HCT116 (cell line): Measurements from ENCODE around the gene PSMB7. TPM values are rescaled to one million over a fixed set of nuclear protein-coding genes. Genes with fewer than 3 reads are reported as not detected.
A peak's percentile ranks its signal among the peaks of the same experiment; 100 is the strongest.

Experiments
- ATAC-seq: fragments of 200-7000 bp; cut with Tn5 transposase; 2 replicates; pipeline ENCODE4 v1.9.1; 2020; ENCODE audit warnings: mild to moderate bottlenecking, moderate library complexity
- BruUV-seq: library from RNA; stranded (reverse); fragments of 400-500 nt; replicated peaks from 2 replicates; lab custom pipeline; 2021; lab: Mats Ljungman, UMichigan
- CTCF ChIA-PET: fragments of 300-600 bp; sonication (Branson Sonifier 250); formaldehyde crosslinking; loops from one replicate; lab custom pipeline; 2021; ENCODE audit warnings: antibody characterized with exemption; lab: Charles Lee
- POLR2A ChIA-PET: fragments of 300-600, 350-600 bp; sonication (Branson Sonifier 250); formaldehyde crosslinking; loops from one replicate; lab custom pipeline; 2021; ENCODE audit warnings: antibody characterized with exemption; lab: Charles Lee
- RAD21 ChIA-PET, 2 experiments: fragments of 300-600 bp; sonication (Branson Sonifier 250); formaldehyde crosslinking; loops; one replicate each; lab custom pipeline; 2023; ENCODE audit warnings: low total read pairs in 2 of 2; ENCODE audit not compliant: uncharacterized antibody in 2 of 2, unreplicated experiment in 2 of 2, low non-redundant PET in 1 of 2; lab: Charles Lee
- DNase-seq: peaks from one replicate; pipeline ENCODE4 v3.0.0-alpha.2; 2010; ENCODE audit warnings: low read depth, low spot score
- H2AFZ ChIP-seq: fragments of 200-600 bp; shearing (Covaris generic), sonication (generic); 2 replicates; pipeline ENCODE4 v1.6.1; 2017; ENCODE audit warnings: low read depth, mixed run types, mixed read lengths, antibody characterized with exemption, low read length; ENCODE audit not compliant: poor library complexity, severe bottlenecking
- H3K27ac ChIP-seq: 2 replicates; pipeline ENCODE4 v1.5.1; 2012; ENCODE audit warnings: low read depth, low read length
- H3K27me3 ChIP-seq: fragments of 200-600 bp; sonication (generic); 2 replicates; pipeline ENCODE4 v1.6.1; 2016; ENCODE audit warnings: mixed run types, low read length, mixed read lengths; ENCODE audit not compliant: insufficient read depth
- H3K36me3 ChIP-seq, 2 experiments: fragments of 200-500 bp in 1 of 2; fragments of 200-600 bp in 1 of 2; sonication (Bioruptor generic) in 1 of 2; sonication (generic) in 1 of 2; 2 replicates each; pipeline versions ENCODE4 v1.5.1 to v1.6.1; 2014 to 2016; ENCODE audit warnings: low read length in 2 of 2, inconsistent platforms in 1 of 2, mixed read lengths in 1 of 2, mixed run types in 1 of 2; ENCODE audit not compliant: insufficient read depth in 2 of 2, control insufficient read depth in 1 of 2
- H3K4me1 ChIP-seq, 2 experiments: fragments of 200-600 bp in 1 of 2; sonication (generic) in 1 of 2; 2 replicates each; pipeline versions ENCODE4 v1.5.1 to v1.6.1; 2012 to 2017; ENCODE audit warnings: low read length in 2 of 2, inconsistent platforms in 1 of 2, mild to moderate bottlenecking in 1 of 2, mixed read lengths in 1 of 2, mixed run types in 1 of 2, moderate library complexity in 1 of 2; ENCODE audit not compliant: insufficient read depth in 2 of 2, control insufficient read depth in 1 of 2
- H3K4me2 ChIP-seq: fragments of 200-600 bp; sonication (generic); 2 replicates; pipeline ENCODE4 v1.6.1; 2017; ENCODE audit warnings: mixed run types, low read length, mixed read lengths
- H3K4me3 ChIP-seq, 2 experiments: fragments of 200-600 bp in 1 of 2; sonication (generic) in 1 of 2; replicated peaks in 1 of 2; 2 replicates each; pipeline ENCODE4 v1.5.1; 2011 to 2016; ENCODE audit warnings: low read length in 2 of 2, control low read depth in 1 of 2, low read depth in 1 of 2, mild to moderate bottlenecking in 1 of 2, mixed read lengths in 1 of 2, mixed run types in 1 of 2
- H3K79me2 ChIP-seq: fragments of 200-600 bp; sonication (generic); 2 replicates; pipeline ENCODE4 v1.6.1; 2017; ENCODE audit warnings: mild to moderate bottlenecking, mixed run types, low read length, moderate library complexity, mixed read lengths; ENCODE audit not compliant: insufficient read depth
- H3K9ac ChIP-seq: fragments of 200-600 bp; sonication (generic); 2 replicates; pipeline ENCODE4 v1.6.1; 2016; ENCODE audit warnings: low read length, mixed read lengths
- H3K9me2 ChIP-seq: fragments of 200-600 bp; sonication (generic), shearing (Covaris generic); 2 replicates; pipeline ENCODE4 v1.6.1; 2017; ENCODE audit warnings: mixed run types, mild to moderate bottlenecking, moderate library complexity; ENCODE audit not compliant: insufficient read depth
- H3K9me3 ChIP-seq, 2 experiments: fragments of 200-500 bp in 1 of 2; fragments of 200-600 bp in 1 of 2; sonication (Bioruptor generic) in 1 of 2; sonication (generic) in 1 of 2; 2 replicates each; pipeline ENCODE4 v1.6.1; 2014 to 2017; ENCODE audit warnings: low read length in 2 of 2, mixed read lengths in 2 of 2, inconsistent platforms in 1 of 2, low read depth in 1 of 2, mild to moderate bottlenecking in 1 of 2, mixed run types in 1 of 2, moderate library complexity in 1 of 2; ENCODE audit not compliant: control insufficient read depth in 1 of 2, insufficient read depth in 1 of 2
- H4K20me1 ChIP-seq: fragments of 200-600 bp; sonication (generic), shearing (Covaris generic); 2 replicates; pipeline ENCODE4 v1.6.1; 2017; ENCODE audit warnings: mixed run types, mild to moderate bottlenecking, moderate library complexity; ENCODE audit not compliant: insufficient read depth
- ATF3 ChIP-seq: IDR thresholded peaks from 2 replicates; pipeline ENCODE4 v1.6.1; 2012
- CEBPB ChIP-seq: IDR thresholded peaks from 2 replicates; pipeline ENCODE4 v1.6.1; 2012; ENCODE audit warnings: low read depth
- CTCF ChIP-seq, 3 experiments: fragments of 200-600 bp in 1 of 3; sonication (generic) in 1 of 3; IDR thresholded peaks in 2 of 3; conservative IDR thresholded peaks in 1 of 3; 2 replicates each; pipeline ENCODE4 v1.5.1; 2012 to 2017; ENCODE audit warnings: low read depth in 2 of 3, low read length in 2 of 3, antibody characterized with exemption in 1 of 3, borderline replicate concordance in 1 of 3, control low read depth in 1 of 3, mild to moderate bottlenecking in 1 of 3, mixed read lengths in 1 of 3, mixed run types in 1 of 3, moderate library complexity in 1 of 3; ENCODE audit not compliant: insufficient read depth in 1 of 3
- EGR1 ChIP-seq: IDR thresholded peaks from 2 replicates; pipeline ENCODE4 v1.6.1; 2012; ENCODE audit warnings: low read depth
- EZH2 ChIP-seq: fragments of 200-600 bp; sonication (generic); IDR thresholded peaks from 2 replicates; pipeline ENCODE4 v1.6.1; 2017; ENCODE audit warnings: antibody characterized with exemption, mixed run types
- FOSL1 ChIP-seq: IDR thresholded peaks from 2 replicates; pipeline ENCODE4 v1.6.1; 2012; ENCODE audit warnings: low read depth
- MAX ChIP-seq: IDR thresholded peaks from 2 replicates; pipeline ENCODE4 v1.6.1; 2012
- POLR2AphosphoS5 ChIP-seq: IDR thresholded peaks from 2 replicates; pipeline ENCODE4 v1.6.1; 2011; ENCODE audit warnings: mild to moderate bottlenecking, low read depth, low read length, moderate library complexity
- RAD21 ChIP-seq: IDR thresholded peaks from 2 replicates; pipeline ENCODE4 v1.6.1; 2012; ENCODE audit warnings: low read depth, mild to moderate bottlenecking
- SIN3A ChIP-seq: IDR thresholded peaks from 2 replicates; pipeline ENCODE4 v1.6.1; 2012; ENCODE audit warnings: low read depth
- SRF ChIP-seq: IDR thresholded peaks from 2 replicates; pipeline ENCODE4 v1.6.1; 2012; ENCODE audit warnings: low read depth
- ZBTB33 ChIP-seq: IDR thresholded peaks from 2 replicates; pipeline ENCODE4 v1.6.1; 2011; ENCODE audit warnings: mild to moderate bottlenecking, low read length, moderate library complexity; ENCODE audit not compliant: insufficient replicate concordance; ENCODE audit errors: extremely low read depth
- ZFX ChIP-seq: fragments of 450-650 bp; IDR thresholded peaks from 2 replicates; pipeline ENCODE4 v1.6.1; 2017
- intact Hi-C: fragments of 100-400 bp; cut with micrococcal nuclease; formaldehyde crosslinking; loops from 2 replicates; pipeline ENCODE4 v1.10.0; 2022
- total RNA-seq: library from RNA; stranded (reverse); gene quantifications from one replicate; pipeline ENCODE4 v1.2.1, GENCODE V29; 2021; ENCODE audit not compliant: unreplicated experiment

The PSMB7 gene
- total RNA-seq, 1 experiment from 2014 or later, result 222 TPM

- peak overlapping the region; percentile 62 for H3K4me2 ChIP-seq
- H2AFZ ChIP-seq, result no peak overlapping the region
- no TSS peak for BruUV-seq
- ChIA-PET POLR2A (no interaction called here), RAD21 (no interaction called here)
- H3K79me2 ChIP-seq, result peaks cover 100% of the 10 kb centered on the region
- H3K4me1 ChIP-seq, result peaks cover 7 to 20% of the 10 kb centered on the region in 2 experiments; a peak in 3 of 4 replicates
- no peak for TF ChIP-seq SRF
- no peak for TF ChIP-seq SIN3A
- TF ChIP-seq FOSL1, result 0 out of 2 replicates have a peak, but pooled peaks have one; percentile 16
- TF ChIP-seq EGR1, result peak; percentile 88
- TF ChIP-seq, all 23 proteins: peak for 2
- H3K9ac ChIP-seq, result no peak overlapping the region; the same call in 1 of the 2 replicates
- H4K20me1 ChIP-seq, result peaks cover 15% of the 10 kb centered on the region; the same call in 1 of the 2 replicates
- CTCF ChIA-PET, result interaction anchor here (1.1 kb wide), 1 partner anchor 21 kb away, joined by 8 read pairs; no protein-coding TSS in a partner anchor
- ATAC-seq (no peak), DNase-seq (peak; percentile 10)
- no peaks in the 10 kb centered on the region for H3K9me3 ChIP-seq
- peak overlapping the region in 1 of 2 experiments; percentile 2; a peak in 1 of 4 replicates for H3K4me3 ChIP-seq
- H3K27ac ChIP-seq, result no peak overlapping the region
- intact Hi-C loops, result no loop called here
- no peaks in the 10 kb centered on the region for H3K27me3 ChIP-seq
- H3K9me2 ChIP-seq, result no peaks in the 10 kb centered on the region
- peaks cover 0 to 4% of the 10 kb centered on the region in 2 experiments; a peak in 1 of 4 replicates for H3K36me3 ChIP-seq
Observed at GRCh38 chr9:124366476-124367220, 48.6 kb downstream of the PSMB7 start.

- POLR2A ChIA-PET, result interaction anchor here (1.2 kb wide), 1 partner anchor 10 kb away, joined by 3 read pairs; no protein-coding TSS in a partner anchor
- peaks cover 100% of the 10 kb centered on the region for H3K79me2 ChIP-seq
- peaks cover 21% of the 10 kb centered on the region; the same call in 1 of the 2 replicates for H4K20me1 ChIP-seq
Observed at GRCh38 chr9:124365036-124365435, 50.2 kb downstream of the PSMB7 start.

More at GRCh38 chr9:124365036-124365435, 50.2 kb downstream of the PSMB7 start:
- CTCF ChIA-PET, result no interaction called here
- no peak for ATAC-seq
- intact Hi-C loops, result no loop called here
- RAD21 ChIA-PET, result no interaction called here
- H3K27ac ChIP-seq, result no peak overlapping the region
- H2AFZ ChIP-seq, result no peak overlapping the region
- TF ChIP-seq FOSL1 (no peak), ZBTB33 (no peak), SRF (no peak), RAD21 (no peak), ZFX (no peak), SIN3A (no peak), EZH2 (no peak), CTCF (IDR thresholded peaks at IDR 0.05 in 2 of 3, conservative IDR thresholded peaks at IDR 0.05 in 1 of 3; ENCODE audit: borderline replicate concordance in 1 of 3, insufficient read depth in 1 of 3, low read depth in 2 of 3, low read length in 2 of 3) (no peak), POLR2AphosphoS5 (no peak), MAX (no peak), ATF3 (no peak), CEBPB (no peak)
- no peaks in the 10 kb centered on the region for H3K9me2 ChIP-seq
- peaks cover 0 to 7% of the 10 kb centered on the region in 2 experiments; a peak in 1 of 4 replicates for H3K36me3 ChIP-seq
- no peak for DNase-seq
- H3K4me3 ChIP-seq, result no peak overlapping the region
- H3K27me3 ChIP-seq, result no peaks in the 10 kb centered on the region
- no peaks in the 10 kb centered on the region for H3K9me3 ChIP-seq
- no peak overlapping the region for H3K4me2 ChIP-seq
- BruUV-seq, result no TSS peak
- H3K9ac ChIP-seq, result no peak overlapping the region
- peaks cover 7 to 20% of the 10 kb centered on the region in 2 experiments; a peak in 3 of 4 replicates for H3K4me1 ChIP-seq
